A673 (cell line): ENCODE data around the gene TCEA2. TPM values are rescaled to one million over a fixed set of nuclear protein-coding genes. Genes with fewer than 3 reads are reported as not detected.

Experiments
- BruUV-seq: library from RNA; stranded (reverse); fragments of 400-500 nt; replicated peaks from 2 replicates; lab custom pipeline; 2021; lab: Mats Ljungman, UMichigan
- CTCF ChIA-PET: fragments of 300-600 bp; sonication (Branson Sonifier 250); formaldehyde crosslinking; loops from one replicate; lab custom pipeline; 2022; ENCODE audit warnings: antibody characterized with exemption; lab: Charles Lee
- POLR2A ChIA-PET: fragments of 300-600 bp; sonication (Branson Sonifier 250); formaldehyde crosslinking; loops from one replicate; lab custom pipeline; 2022; ENCODE audit warnings: antibody characterized with exemption; ENCODE audit not compliant: low non-redundant PET; lab: Charles Lee
- DNase-seq: peaks from one replicate; pipeline ENCODE4 v3.0.0-alpha.2; 2015; ENCODE audit warnings: low spot score
- H3K27ac ChIP-seq: fragments of 200-600 bp; sonication (generic); 2 replicates; pipeline ENCODE4 v1.5.1; 2016; ENCODE audit warnings: mixed run types, low read depth, mild to moderate bottlenecking, mixed read lengths, antibody characterized with exemption, low read length; ENCODE audit not compliant: poor library complexity, severe bottlenecking
- H3K27me3 ChIP-seq: fragments of 200-600 bp; sonication (generic); replicated peaks from 2 replicates; pipeline ENCODE4 v1.6.1; 2017; ENCODE audit warnings: mixed run types, low read depth, mild to moderate bottlenecking, mixed read lengths, antibody characterized with exemption, low read length; ENCODE audit not compliant: insufficient read depth, poor library complexity
- H3K36me3 ChIP-seq: fragments of 200-600 bp; sonication (generic); 2 replicates; pipeline ENCODE4 v1.6.1; 2016; ENCODE audit warnings: mixed run types, mild to moderate bottlenecking, mixed read lengths, antibody characterized with exemption, low read length; ENCODE audit not compliant: insufficient read depth, poor library complexity, severe bottlenecking
- H3K4me1 ChIP-seq: fragments of 200-600 bp; sonication (generic); 2 replicates; pipeline ENCODE4 v1.6.1; 2017; ENCODE audit warnings: mixed run types, mild to moderate bottlenecking, mixed read lengths, antibody characterized with exemption, low read length; ENCODE audit not compliant: insufficient read depth, poor library complexity, severe bottlenecking
- H3K4me3 ChIP-seq: fragments of 200-600 bp; sonication (generic); 2 replicates; pipeline ENCODE4 v1.5.1; 2016; ENCODE audit warnings: low read depth, mixed run types, mild to moderate bottlenecking, mixed read lengths, low read length; ENCODE audit not compliant: poor library complexity, severe bottlenecking
- H3K9me3 ChIP-seq: fragments of 200-600 bp; sonication (generic); 2 replicates; pipeline ENCODE4 v1.6.1; 2016; ENCODE audit warnings: mixed run types, low read depth, mild to moderate bottlenecking, mixed read lengths, antibody characterized with exemption, low read length; ENCODE audit not compliant: poor library complexity, severe bottlenecking
- CTCF ChIP-seq: fragments of 300-800, 200-600 bp; sonication (generic); conservative IDR thresholded peaks from 2 replicates; pipeline ENCODE4 v1.5.1; 2017; ENCODE audit warnings: low read depth, mild to moderate bottlenecking, antibody characterized with exemption, low read length, moderate library complexity, mixed read lengths
- EZH2 ChIP-seq: fragments of 200-600 bp; sonication (generic); IDR thresholded peaks from 2 replicates; pipeline ENCODE4 v1.6.1; 2017; ENCODE audit warnings: borderline replicate concordance, low read depth, mild to moderate bottlenecking, mixed read lengths, antibody characterized with exemption, low read length; ENCODE audit not compliant: poor library complexity, severe bottlenecking
- intact Hi-C: fragments of 100-400 bp; cut with micrococcal nuclease; formaldehyde crosslinking; loops from one replicate; pipeline ENCODE4 v1.10.0; 2022; ENCODE audit not compliant: unreplicated experiment
- total RNA-seq: library from RNA; stranded (reverse); gene quantifications from 2 replicates; pipeline ENCODE4 v1.2.3, GENCODE V29; 2021

The TCEA2 gene
- total RNA-seq, 1 experiment from 2014 or later: 35.0 TPM

GRCh38 chr20:64077876-64078551, 15.0 kb downstream of the TCEA2 start:
- Histone ChIP-seq H3K4me1 (peaks cover 21% of the 10 kb centered on the region), H3K9me3 (no peaks in the 10 kb centered on the region), H3K27me3 (no peaks in the 10 kb centered on the region), H3K27ac (no peak overlapping the region), H3K4me3 (peak overlapping the region; percentile 82), H3K36me3 (peaks cover 5% of the 10 kb centered on the region)
- no peak for TF ChIP-seq CTCF
- TF ChIP-seq EZH2: no peak
- intact Hi-C loops: no loop called here
- no TSS peak for BruUV-seq
- ChIA-PET POLR2A (no interaction called here), CTCF (no interaction called here)
- DNase-seq: no peak

GRCh38 chr20:64078934-64079272, 15.9 kb downstream of the TCEA2 start:
- Histone ChIP-seq H3K27ac (peak overlapping the region; percentile 66), H3K9me3 (no peaks in the 10 kb centered on the region), H3K4me1 (peaks cover 24% of the 10 kb centered on the region), H3K27me3 (peaks cover under 1% of the 10 kb centered on the region), H3K4me3 (peak overlapping the region; percentile 82), H3K36me3 (no peaks in the 10 kb centered on the region)
- no peak for DNase-seq
- TF ChIP-seq CTCF: no peak
- POLR2A ChIA-PET: no interaction called here
- no TSS peak for BruUV-seq
- intact Hi-C loops: no loop called here
- CTCF ChIA-PET: interaction anchor here (0.6 kb wide), 1 partner anchor 53 kb away, joined by 3 read pairs; no protein-coding TSS in a partner anchor

GRCh38 chr20:64079273-64080012, 16.4 kb downstream of the TCEA2 start, which contains the start of gene RGS19:
Gene RGS19, minus strand, starts transcription at chr20:64079518. Its CDS starts 2,632 bp downstream, at chr20:64076886.
- ChIA-PET CTCF (interaction anchor here (0.6 kb wide), 1 partner anchor 52 kb away, joined by 3 read pairs; no protein-coding TSS in a partner anchor), POLR2A (no interaction called here)
- intact Hi-C loops: no loop called here
- peaks cover 24% of the 10 kb centered on the region for H3K4me1 ChIP-seq
- H3K9me3 ChIP-seq: no peaks in the 10 kb centered on the region
- no peaks in the 10 kb centered on the region for H3K36me3 ChIP-seq
- H3K27ac ChIP-seq: peak within 1 kb of the TSS; percentile 66
- peak within 1 kb of the TSS; percentile 82 for H3K4me3 ChIP-seq
- BruUV-seq: no TSS peak
- peaks cover 5% of the 10 kb centered on the region for H3K27me3 ChIP-seq
- TF ChIP-seq EZH2: no peak
- TF ChIP-seq CTCF: no peak
- DNase-seq: peak; percentile 71
